Esophagus squamous epithelium (tissue), 5 donors: ENCODE measurements around the gene USP9X. TPM values are rescaled to one million over a fixed set of nuclear protein-coding genes. Genes with fewer than 3 reads are reported as not detected.

Experiments
- DNase-seq: peaks from one replicate; lab custom pipeline; 2025; lab: John Stamatoyannopoulos, UW
- H3K27ac ChIP-seq, 4 donors: fragments of 200-600 bp; sonication (generic); one replicate each; pipeline ENCODE4 v1.5.1; 2016 to 2019; ENCODE audit warnings: mild to moderate bottlenecking in 1 of 4
- H3K27me3 ChIP-seq, 4 donors: fragments of 200-600 bp; sonication (generic); 1 replicate in 3 of 4; 2 replicates in 1 of 4; pipeline versions ENCODE4 v1.5.1 to v1.6.0; 2017 to 2021; ENCODE audit warnings: antibody characterized with exemption in 1 of 4
- H3K36me3 ChIP-seq, 3 donors: fragments of 200-600 bp; sonication (generic); one replicate each; pipeline ENCODE4 v1.5.1; 2016 to 2019
- H3K4me1 ChIP-seq, 3 donors: fragments of 200-600 bp; sonication (generic); one replicate each; pipeline ENCODE4 v1.5.1; 2017 to 2019
- H3K4me3 ChIP-seq, 4 donors: fragments of 200-600 bp; sonication (generic); 1 replicate in 3 of 4; 2 replicates in 1 of 4; pipeline ENCODE4 v1.5.1; 2016 to 2019; ENCODE audit warnings: mild to moderate bottlenecking in 2 of 4, moderate library complexity in 1 of 4
- H3K9me3 ChIP-seq, 3 donors: fragments of 200-600 bp; sonication (generic); one replicate each; pipeline ENCODE4 v1.5.1; 2016 to 2019
- CTCF ChIP-seq, 6 experiments: fragments of 450-650 bp in 4 of 6; fragments of 200-600 bp in 2 of 6; sonication (generic) in 2 of 6; IDR thresholded peaks; one replicate each; pipeline ENCODE4 v1.5.1; 2016 to 2019; ENCODE audit warnings: antibody characterized with exemption in 6 of 6, mild to moderate bottlenecking in 4 of 6, moderate library complexity in 4 of 6
- POLR2A ChIP-seq, 4 donors: fragments of 450-650 bp; IDR thresholded peaks; one replicate each; pipeline ENCODE4 v1.6.1; 2017; ENCODE audit warnings: antibody characterized with exemption in 4 of 4, mild to moderate bottlenecking in 4 of 4, moderate library complexity in 3 of 4
- WGBS, 2 donors: methylation state at CpG; one replicate each; pipeline ENCODE4 v1.1.5; 2018; 5-methylcytosine and 5-hydroxymethylcytosine counted together
- intact Hi-C: fragments of 100-400 bp; cut with DNase I; formaldehyde crosslinking; loops from one replicate; pipeline ENCODE4 v1.15.0; 2022
- total RNA-seq, 4 donors: library from RNA; depleted of rRNA; stranded (reverse); fragments of >200 nt; gene quantifications; one replicate each; pipeline ENCODE4 v1.1.0, GENCODE V29; 2016
- donor health status: DM: yes; HTN: yes; CAD: no.

The USP9X gene
- total RNA-seq, 4 donors from 2014 or later = 36.7 to 76.1 (median 56.4) TPM

GRCh38 chrX:41085878-41086626 lies 807 bp downstream of the USP9X start:
- H3K36me3 ChIP-seq = no peaks in the 10 kb centered on the region
- peak overlapping the region; percentile 98 to 99 (median 98) for H3K27ac ChIP-seq
- peak overlapping the region; percentile 79 to 98 (median 90) for H3K4me3 ChIP-seq
- intact Hi-C loops = no loop called here
- TF ChIP-seq CTCF (IDR thresholded peaks at IDR 0.05) (no peak), POLR2A (IDR thresholded peaks at IDR 0.05) (peak in 1 of 4 donors; percentile 19)
- no peaks in the 10 kb centered on the region for H3K9me3 ChIP-seq
- H3K27me3 ChIP-seq = no peaks in the 10 kb centered on the region
- DNase-seq = no peak
- 0 to 2% methylated on average over 13 to 17 of the region's 71 CpGs for WGBS, 2 donors
- H3K4me1 ChIP-seq = peaks cover 9 to 38% (median 9%) of the 10 kb centered on the region in 3 donors

- WGBS, 2 donors = 0 to 1% methylated on average over 9 to 10 of the region's 11 CpGs
- Histone ChIP-seq H3K4me3 (peak overlapping the region; percentile 79 to 98 (median 90)), H3K27ac (peak overlapping the region; percentile 98 to 99 (median 98)), H3K36me3 (no peaks in the 10 kb centered on the region), H3K4me1 (peaks cover 9 to 43% (median 12%) of the 10 kb centered on the region in 3 donors), H3K9me3 (no peaks in the 10 kb centered on the region), H3K27me3 (no peaks in the 10 kb centered on the region)
- no peak for DNase-seq
- no peak for TF ChIP-seq POLR2A (IDR thresholded peaks at IDR 0.05)
- TF ChIP-seq CTCF (IDR thresholded peaks at IDR 0.05) = no peak
- intact Hi-C loops = no loop called here
Observed at GRCh38 chrX:41086627-41086932, 1.3 kb downstream of the USP9X start.

GRCh38 chrX:41087201-41087600 lies 2.0 kb downstream of the USP9X start:
- H3K4me3 ChIP-seq = peak overlapping the region; percentile 79 to 98 (median 90)
- no peak for DNase-seq
- WGBS, 2 donors = 0 to 25% methylated on average over 6 of the region's 6 CpGs

GRCh38 chrX:41090568-41091238 lies 5.5 kb downstream of the USP9X start:
- DNase-seq = no peak
- intact Hi-C loops = no loop called here
- no peaks in the 10 kb centered on the region for H3K27me3 ChIP-seq
- H3K4me3 ChIP-seq = peak overlapping the region in 1 of 4 donors; percentile 14
- H3K36me3 ChIP-seq = no peaks in the 10 kb centered on the region
- H3K9me3 ChIP-seq = no peaks in the 10 kb centered on the region
- peaks cover 5 to 74% (median 28%) of the 10 kb centered on the region in 3 donors for H3K4me1 ChIP-seq
- 16 to 36% methylated on average over 5 of the region's 5 CpGs for WGBS, 2 donors
- TF ChIP-seq CTCF (IDR thresholded peaks at IDR 0.05) (no peak), POLR2A (IDR thresholded peaks at IDR 0.05) (no peak)
- peak overlapping the region in 2 of 4 donors; percentile 12 to 36 for H3K27ac ChIP-seq

More at GRCh38 chrX:41087201-41087600, 2.0 kb downstream of the USP9X start:
- TF ChIP-seq CTCF (IDR thresholded peaks at IDR 0.05) = no peak
- no peak for TF ChIP-seq POLR2A (IDR thresholded peaks at IDR 0.05)
- no peaks in the 10 kb centered on the region for H3K9me3 ChIP-seq
- H3K36me3 ChIP-seq = no peaks in the 10 kb centered on the region
- intact Hi-C loops = no loop called here
- H3K27me3 ChIP-seq = no peaks in the 10 kb centered on the region
- peak overlapping the region; percentile 98 to 99 (median 98) for H3K27ac ChIP-seq
- H3K4me1 ChIP-seq = peaks cover 9 to 49% (median 12%) of the 10 kb centered on the region in 3 donors

- Histone ChIP-seq H3K27ac (no peak overlapping the region), H3K36me3 (no peaks in the 10 kb centered on the region), H3K27me3 (no peaks in the 10 kb centered on the region), H3K9me3 (no peaks in the 10 kb centered on the region), H3K4me3 (no peak overlapping the region), H3K4me1 (peaks cover 5 to 93% (median 32%) of the 10 kb centered on the region in 3 donors)
- no peak for DNase-seq
- WGBS, 2 donors = 85 to 88% methylated on average over 6 of the region's 6 CpGs
- intact Hi-C loops = no loop called here
- TF ChIP-seq CTCF (IDR thresholded peaks at IDR 0.05) = no peak
- no peak for TF ChIP-seq POLR2A (IDR thresholded peaks at IDR 0.05)
Observed at GRCh38 chrX:41092776-41093175, 7.5 kb downstream of the USP9X start.
